ENCODE measurements around the gene C19orf53. TPM values are rescaled to one million over a fixed set of nuclear protein-coding genes. Genes with fewer than 3 reads are reported as not detected.
"Not testable (repeated sequence)": the region's sequence is repeated elsewhere in the genome, so short reads cannot be mapped to it uniquely, and the experiment has no call there.

The C19orf53 gene
- total RNA-seq, 1 donor = 78.0 TPM

DNA sequence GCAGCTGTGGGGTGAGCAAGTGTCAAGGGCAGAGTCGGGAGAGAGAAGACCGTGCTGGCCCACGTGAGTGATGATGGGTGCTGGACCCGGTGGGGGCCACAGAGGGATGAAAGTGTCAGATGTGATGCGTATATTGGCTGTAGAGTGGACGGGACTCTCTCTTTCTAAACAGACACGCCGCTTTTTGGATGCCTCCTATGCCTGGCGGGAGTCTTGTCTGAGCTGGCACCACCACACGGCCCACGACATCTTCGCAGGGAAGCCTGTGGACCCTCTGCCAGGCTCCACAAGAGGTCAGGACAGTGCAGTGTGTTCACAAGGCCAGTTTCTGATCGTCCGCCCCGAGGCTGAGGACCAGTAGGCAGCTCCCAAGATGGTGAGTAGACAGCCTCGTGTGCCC, 22.8 kb upstream of the C19orf53 start:
- TF ChIP-seq CTCF (IDR thresholded peaks at IDR 0.05; ENCODE audit: insufficient read depth, low read length) = no peak
- DNase-seq (ENCODE audit: low read depth) = no peak

DNA sequence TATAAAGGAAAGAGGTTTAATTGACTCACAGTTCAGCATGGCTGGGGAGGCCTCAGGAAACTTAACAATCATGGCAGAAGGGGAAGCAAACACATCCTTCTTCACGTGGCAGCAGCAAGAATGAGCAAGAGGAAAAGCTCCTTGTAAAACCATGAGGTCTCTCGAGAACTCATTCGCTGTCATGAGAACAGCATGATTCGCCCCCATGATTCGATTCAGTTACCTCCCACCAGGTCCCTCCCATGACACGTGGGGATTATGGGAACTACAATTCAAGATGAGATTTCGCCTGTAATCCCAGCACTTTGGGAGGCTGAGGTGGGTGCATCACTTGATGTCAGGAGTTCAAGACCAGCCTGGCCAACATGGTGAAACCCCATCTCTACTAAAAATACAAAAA, 20.6 kb upstream of the C19orf53 start:
- H3K4me3 ChIP-seq (ENCODE audit: low read depth, low read length); DNase-seq (ENCODE audit: low read depth): not testable (repeated sequence)

More for the DNA sequence above, 22.8 kb upstream of the C19orf53 start:
- no peak overlapping the region for H3K4me3 ChIP-seq (ENCODE audit: low read depth, low read length)

DNA sequence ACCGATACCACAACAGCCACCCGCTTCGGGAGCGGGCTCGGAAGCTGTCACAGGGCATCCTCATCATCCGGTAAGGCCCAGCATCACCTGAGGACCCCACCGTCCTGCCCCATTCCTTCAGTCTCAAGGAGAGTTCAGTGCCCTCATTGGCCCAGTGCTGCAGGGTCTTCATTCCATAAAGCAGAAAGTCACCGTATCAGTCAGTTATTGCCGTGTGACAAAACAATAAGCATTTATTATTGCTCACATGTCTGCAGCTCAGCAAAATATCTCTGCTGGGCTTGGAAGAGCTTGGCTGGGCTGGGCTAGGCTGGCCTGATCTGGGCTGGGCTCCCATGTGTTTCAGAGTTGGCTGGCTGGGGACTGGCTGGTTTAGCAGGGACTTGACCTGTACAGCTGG, 18.0 kb upstream of the C19orf53 start:
- TF ChIP-seq CTCF (IDR thresholded peaks at IDR 0.05; ENCODE audit: insufficient read depth, low read length) = no peak
- no peak overlapping the region for H3K4me3 ChIP-seq (ENCODE audit: low read depth, low read length)
- no peak for DNase-seq (ENCODE audit: low read depth)

DNA sequence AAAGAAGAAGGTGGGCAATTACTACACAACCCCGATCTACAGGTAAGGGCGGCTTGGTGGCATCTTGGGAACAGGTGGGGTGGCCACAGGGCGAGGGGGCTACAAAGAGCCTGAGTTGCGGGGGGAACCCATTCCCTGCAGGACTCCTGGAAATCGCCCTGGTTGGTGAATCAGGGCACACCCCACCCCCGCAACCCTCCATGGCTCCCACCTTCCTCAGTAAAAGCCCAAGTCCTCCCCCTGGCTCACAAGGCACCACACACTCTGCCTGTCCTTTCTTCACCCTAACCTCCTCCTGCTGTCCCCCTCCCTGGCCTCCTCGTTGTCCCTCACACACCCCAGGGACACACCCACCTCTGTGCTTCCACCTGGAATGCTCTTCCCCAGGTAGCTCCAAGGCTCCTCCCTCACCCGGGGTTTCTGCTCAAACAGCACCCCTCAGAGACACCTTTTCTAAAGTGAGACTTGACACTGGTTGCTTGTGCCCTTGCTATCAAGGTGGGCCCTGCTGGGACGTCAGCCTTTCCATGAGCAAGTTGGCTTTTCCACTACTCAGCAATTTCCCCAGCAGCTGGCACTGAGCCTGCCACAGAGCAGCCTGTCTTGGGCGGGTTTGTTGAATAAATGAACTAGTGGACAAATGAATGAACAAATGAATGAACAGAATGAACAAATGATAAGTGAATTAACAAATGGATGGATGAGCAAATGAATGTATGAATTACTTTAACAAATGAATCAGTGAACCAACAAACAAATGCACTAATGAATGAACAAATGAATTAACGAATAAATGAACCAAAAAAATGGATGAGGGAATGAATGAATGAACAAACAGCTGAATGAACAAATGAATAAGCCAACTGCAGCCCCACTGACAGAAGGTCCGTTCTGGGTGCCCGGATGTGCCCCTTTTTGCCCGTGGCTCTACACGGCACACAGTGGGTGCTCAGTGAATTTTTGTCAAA, 16.2 kb upstream of the C19orf53 start:
- no peak overlapping the region for H3K4me3 ChIP-seq (ENCODE audit: low read depth, low read length)
- DNase-seq (ENCODE audit: low read depth) = no peak
- TF ChIP-seq CTCF (IDR thresholded peaks at IDR 0.05; ENCODE audit: insufficient read depth, low read length) = no peak

DNA sequence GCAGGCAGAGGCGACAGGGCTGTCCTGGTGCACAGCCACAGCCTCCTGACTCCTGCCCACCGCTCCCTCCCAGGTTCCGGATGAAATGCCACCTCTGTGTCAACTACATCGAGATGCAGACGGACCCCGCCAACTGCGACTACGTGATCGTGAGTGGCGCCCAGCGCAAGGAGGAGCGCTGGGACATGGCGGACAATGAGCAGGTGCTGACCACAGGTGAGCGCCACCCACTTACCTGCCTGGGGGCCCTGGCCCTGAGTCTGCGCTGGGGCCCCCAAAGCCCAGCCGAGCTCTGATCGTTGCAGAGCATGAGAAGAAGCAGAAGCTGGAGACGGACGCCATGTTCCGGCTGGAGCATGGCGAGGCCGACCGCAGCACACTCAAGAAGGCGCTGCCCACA, 15.5 kb upstream of the C19orf53 start:
- TF ChIP-seq CTCF (IDR thresholded peaks at IDR 0.05; ENCODE audit: insufficient read depth, low read length) = no peak
- DNase-seq (ENCODE audit: low read depth) = no peak
- H3K4me3 ChIP-seq (ENCODE audit: low read depth, low read length) = no peak overlapping the region

GRCh38 chr19:13761423-13761822, 12.8 kb upstream of the C19orf53 start:
- H3K4me3 ChIP-seq (ENCODE audit: low read depth, low read length) = no peak overlapping the region
- no peak for TF ChIP-seq CTCF (IDR thresholded peaks at IDR 0.05; ENCODE audit: insufficient read depth, low read length)

DNA sequence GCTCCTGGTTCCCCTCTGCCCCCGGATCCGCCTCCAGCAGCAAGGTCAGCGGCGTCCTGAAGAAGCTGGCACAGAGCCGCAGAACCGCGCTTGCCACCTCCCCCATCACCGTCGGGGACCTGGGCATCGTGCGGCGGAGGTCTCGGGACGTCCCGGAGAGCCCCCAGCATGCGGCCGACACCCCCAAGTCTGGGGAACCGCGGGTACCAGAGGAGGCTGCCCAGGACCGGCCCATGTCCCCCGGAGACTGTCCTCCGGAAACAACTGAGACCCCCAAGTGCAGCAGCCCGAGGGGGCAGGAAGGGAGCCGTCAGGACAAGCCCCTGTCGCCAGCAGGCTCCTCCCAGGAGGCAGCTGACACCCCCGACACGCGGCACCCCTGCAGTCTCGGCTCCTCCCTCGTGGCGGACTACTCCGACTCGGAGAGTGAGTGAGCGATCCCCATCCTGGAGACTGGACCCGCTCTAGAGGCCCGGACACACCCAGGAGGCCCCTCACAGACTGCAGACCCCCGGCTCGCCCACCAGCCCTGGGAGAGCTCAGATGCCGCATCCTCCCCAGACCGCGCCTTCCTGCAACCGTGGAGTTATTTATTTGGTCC, 11.5 kb upstream of the C19orf53 start:
- TF ChIP-seq CTCF (IDR thresholded peaks at IDR 0.05; ENCODE audit: insufficient read depth, low read length) = no peak
- no peak overlapping the region for H3K4me3 ChIP-seq (ENCODE audit: low read depth, low read length)
- no peak for DNase-seq (ENCODE audit: low read depth)

More at GRCh38 chr19:13761423-13761822, 12.8 kb upstream of the C19orf53 start:
- DNase-seq (ENCODE audit: low read depth) = no peak
